Adrenal gland (tissue), 5 donors: ENCODE results near the gene NCOA1.

ENCODE experiments used
- POLR2A ChIP-seq, 2 donors: fragments of 450-650 bp; IDR thresholded peaks; one replicate each; pipeline ENCODE4 v1.6.1; 2017; ENCODE audit warnings: antibody characterized with exemption in 2 of 2, mild to moderate bottlenecking in 2 of 2, moderate library complexity in 1 of 2
- TF ChIP-seq, protein P1 (sequence below), 6 experiments: fragments of 450-650 bp in 4 of 6; fragments of 200-600 bp in 2 of 6; sonication (generic) in 1 of 6; IDR thresholded peaks; 1 replicate in 5 of 6; 2 replicates in 1 of 6; pipeline versions ENCODE4 v1.5.1 to v1.8.0; 2016 to 2021; ENCODE audit warnings: antibody characterized with exemption in 6 of 6, mild to moderate bottlenecking in 2 of 6, moderate library complexity in 1 of 6
- donor health status: DM: no; HTN: no; CAD: no.

DNA sequence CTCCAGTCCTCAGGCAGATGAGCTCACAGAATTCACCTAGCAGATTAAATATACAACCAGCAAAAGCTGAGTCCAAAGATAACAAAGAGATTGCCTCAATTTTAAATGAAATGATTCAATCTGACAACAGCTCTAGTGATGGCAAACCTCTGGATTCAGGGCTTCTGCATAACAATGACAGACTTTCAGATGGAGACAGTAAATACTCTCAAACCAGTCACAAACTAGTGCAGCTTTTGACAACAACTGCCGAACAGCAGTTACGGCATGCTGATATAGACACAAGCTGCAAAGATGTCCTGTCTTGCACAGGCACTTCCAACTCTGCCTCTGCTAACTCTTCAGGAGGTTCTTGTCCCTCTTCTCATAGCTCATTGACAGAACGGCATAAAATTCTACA is 216.1 kb downstream of the NCOA1 start:
- no peak for TF ChIP-seq POLR2A (IDR thresholded peaks at IDR 0.05)
- TF ChIP-seq, protein P1, sequence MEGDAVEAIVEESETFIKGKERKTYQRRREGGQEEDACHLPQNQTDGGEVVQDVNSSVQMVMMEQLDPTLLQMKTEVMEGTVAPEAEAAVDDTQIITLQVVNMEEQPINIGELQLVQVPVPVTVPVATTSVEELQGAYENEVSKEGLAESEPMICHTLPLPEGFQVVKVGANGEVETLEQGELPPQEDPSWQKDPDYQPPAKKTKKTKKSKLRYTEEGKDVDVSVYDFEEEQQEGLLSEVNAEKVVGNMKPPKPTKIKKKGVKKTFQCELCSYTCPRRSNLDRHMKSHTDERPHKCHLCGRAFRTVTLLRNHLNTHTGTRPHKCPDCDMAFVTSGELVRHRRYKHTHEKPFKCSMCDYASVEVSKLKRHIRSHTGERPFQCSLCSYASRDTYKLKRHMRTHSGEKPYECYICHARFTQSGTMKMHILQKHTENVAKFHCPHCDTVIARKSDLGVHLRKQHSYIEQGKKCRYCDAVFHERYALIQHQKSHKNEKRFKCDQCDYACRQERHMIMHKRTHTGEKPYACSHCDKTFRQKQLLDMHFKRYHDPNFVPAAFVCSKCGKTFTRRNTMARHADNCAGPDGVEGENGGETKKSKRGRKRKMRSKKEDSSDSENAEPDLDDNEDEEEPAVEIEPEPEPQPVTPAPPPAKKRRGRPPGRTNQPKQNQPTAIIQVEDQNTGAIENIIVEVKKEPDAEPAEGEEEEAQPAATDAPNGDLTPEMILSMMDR (IDR thresholded peaks at IDR 0.05): no peak
